Astrocyte (in vitro differentiated cells and primary cell): ENCODE data around the gene AGPAT3. TPM values are rescaled to one million over a fixed set of nuclear protein-coding genes. Genes with fewer than 3 reads are reported as not detected.

Experiments
- DNase-seq: peaks from one replicate; pipeline ENCODE4 v3.0.0-alpha.2; 2010; ENCODE audit warnings: low read depth
- FAIRE-seq: peaks from 2 replicates; lab custom pipeline; 2011; peaks lifted over from hg19 to GRCh38; lab: Jason Lieb, UNC
- H2AFZ ChIP-seq: 2 replicates; pipeline ENCODE4 v1.6.0; 2012; ENCODE audit warnings: low read depth, low read length, inconsistent platforms
- H3K27ac ChIP-seq: 2 replicates; pipeline ENCODE4 v1.5.1; 2011; ENCODE audit warnings: low read depth, low read length, inconsistent platforms
- H3K27me3 ChIP-seq: 2 replicates; pipeline ENCODE4 v1.6.0; 2011; ENCODE audit warnings: low read length, inconsistent platforms; ENCODE audit not compliant: insufficient read depth
- H3K36me3 ChIP-seq: 2 replicates; pipeline ENCODE4 v1.5.1; 2011; ENCODE audit warnings: low read length, inconsistent platforms; ENCODE audit not compliant: insufficient read depth
- H3K4me1 ChIP-seq: 2 replicates; pipeline ENCODE4 v1.5.1; 2011; ENCODE audit warnings: low read length, inconsistent platforms; ENCODE audit not compliant: insufficient read depth
- H3K4me2 ChIP-seq: 2 replicates; pipeline ENCODE4 v1.6.0; 2012; ENCODE audit warnings: low read length, inconsistent platforms
- H3K4me3 ChIP-seq: 2 replicates; pipeline ENCODE4 v1.5.1; 2011; ENCODE audit warnings: low read depth, mild to moderate bottlenecking, low read length, inconsistent platforms; ENCODE audit not compliant: insufficient read depth
- H3K79me2 ChIP-seq: 2 replicates; pipeline ENCODE4 v1.6.0; 2012; ENCODE audit warnings: mild to moderate bottlenecking, low read length, inconsistent platforms; ENCODE audit not compliant: insufficient read depth
- H3K9ac ChIP-seq: 2 replicates; pipeline ENCODE4 v1.6.0; 2012; ENCODE audit warnings: mild to moderate bottlenecking, low read length, inconsistent platforms
- H3K9me3 ChIP-seq: 2 replicates; pipeline ENCODE4 v1.5.1; 2012; ENCODE audit warnings: low read depth, mild to moderate bottlenecking, low read length, inconsistent platforms; ENCODE audit not compliant: insufficient read depth
- H4K20me1 ChIP-seq: 2 replicates; pipeline ENCODE4 v1.6.0; 2012; ENCODE audit warnings: low read length, inconsistent platforms; ENCODE audit not compliant: insufficient read depth
- H3K27ac Mint-ChIP-seq: one replicate; pipeline ENCODE4 v1.8.0; 2021; ENCODE audit warnings: mild to moderate bottlenecking, mixed read lengths; ENCODE audit not compliant: unreplicated experiment
- H3K27me3 Mint-ChIP-seq: one replicate; pipeline ENCODE4 v1.8.0; 2021; ENCODE audit warnings: low read depth, mixed read lengths; ENCODE audit not compliant: unreplicated experiment
- H3K36me3 Mint-ChIP-seq: one replicate; pipeline ENCODE4 v1.8.0; 2021; ENCODE audit warnings: low read depth, mixed read lengths; ENCODE audit not compliant: unreplicated experiment
- H3K4me1 Mint-ChIP-seq: one replicate; pipeline ENCODE4 v1.8.0; 2021; ENCODE audit warnings: low read depth, mixed read lengths; ENCODE audit not compliant: unreplicated experiment
- H3K4me3 Mint-ChIP-seq: one replicate; pipeline ENCODE4 v1.8.0; 2021; ENCODE audit warnings: mild to moderate bottlenecking, moderate library complexity, mixed read lengths; ENCODE audit not compliant: unreplicated experiment
- H3K9me3 Mint-ChIP-seq: one replicate; pipeline ENCODE4 v1.8.0; 2021; ENCODE audit warnings: mild to moderate bottlenecking, mixed read lengths; ENCODE audit not compliant: unreplicated experiment
- CTCF ChIP-seq: IDR thresholded peaks from 2 replicates; pipeline ENCODE4 v1.5.1; 2011; ENCODE audit warnings: low read depth, mild to moderate bottlenecking, inconsistent platforms, low read length, moderate library complexity; ENCODE audit not compliant: insufficient read depth
- EZH2 ChIP-seq: IDR thresholded peaks from 2 replicates; pipeline ENCODE4 v1.6.1; 2012; ENCODE audit warnings: mild to moderate bottlenecking, low read length, inconsistent platforms; ENCODE audit not compliant: insufficient read depth
- total RNA-seq: library from RNA; stranded (reverse); gene quantifications from 2 replicates; pipeline ENCODE4 v1.2.1, GENCODE V29; 2021

AGPAT3 gene
- total RNA-seq, 1 donor from 2014 or later = 34.7 TPM

DNA sequence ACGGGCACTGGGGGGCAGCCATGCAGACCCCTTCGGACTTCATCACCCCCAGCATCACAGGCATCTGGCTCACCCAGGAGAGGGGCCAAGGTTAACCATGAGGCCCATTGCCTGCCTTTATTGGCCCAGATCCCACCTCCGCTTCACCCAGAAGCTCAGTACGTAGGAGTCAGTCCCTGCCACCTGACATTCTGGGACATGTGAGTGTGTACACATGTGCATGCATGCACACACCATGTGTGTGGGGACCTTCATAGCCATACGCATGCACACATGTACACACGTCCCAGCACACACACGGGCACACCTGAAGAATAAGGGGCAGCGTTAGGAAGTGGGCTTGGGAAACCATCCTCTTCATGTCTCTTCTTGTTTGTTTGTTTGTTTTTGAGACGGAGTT lies 123.0 kb downstream of the AGPAT3 start:
- no peak for DNase-seq
- Mint-ChIP-seq H3K27ac (no peak overlapping the region), H3K4me1 (peaks cover 8% of the 10 kb centered on the region), H3K9me3 (peaks cover 2% of the 10 kb centered on the region), H3K36me3 (no peaks in the 10 kb centered on the region), H3K27me3 (peaks cover 8% of the 10 kb centered on the region), H3K4me3 (no peak overlapping the region)
- Histone ChIP-seq H3K4me1 (no peaks in the 10 kb centered on the region), H3K9me3 (no peaks in the 10 kb centered on the region), H3K27ac (no peak overlapping the region), H3K4me2 (no peak overlapping the region), H3K36me3 (no peaks in the 10 kb centered on the region), H2AFZ (no peak overlapping the region), H4K20me1 (no peaks in the 10 kb centered on the region), H3K27me3 (no peaks in the 10 kb centered on the region), H3K4me3 (no peak overlapping the region), H3K9ac (no peak overlapping the region), H3K79me2 (no peaks in the 10 kb centered on the region)
- no peak for FAIRE-seq
- TF ChIP-seq CTCF = no peak
- no peak for TF ChIP-seq EZH2

DNA sequence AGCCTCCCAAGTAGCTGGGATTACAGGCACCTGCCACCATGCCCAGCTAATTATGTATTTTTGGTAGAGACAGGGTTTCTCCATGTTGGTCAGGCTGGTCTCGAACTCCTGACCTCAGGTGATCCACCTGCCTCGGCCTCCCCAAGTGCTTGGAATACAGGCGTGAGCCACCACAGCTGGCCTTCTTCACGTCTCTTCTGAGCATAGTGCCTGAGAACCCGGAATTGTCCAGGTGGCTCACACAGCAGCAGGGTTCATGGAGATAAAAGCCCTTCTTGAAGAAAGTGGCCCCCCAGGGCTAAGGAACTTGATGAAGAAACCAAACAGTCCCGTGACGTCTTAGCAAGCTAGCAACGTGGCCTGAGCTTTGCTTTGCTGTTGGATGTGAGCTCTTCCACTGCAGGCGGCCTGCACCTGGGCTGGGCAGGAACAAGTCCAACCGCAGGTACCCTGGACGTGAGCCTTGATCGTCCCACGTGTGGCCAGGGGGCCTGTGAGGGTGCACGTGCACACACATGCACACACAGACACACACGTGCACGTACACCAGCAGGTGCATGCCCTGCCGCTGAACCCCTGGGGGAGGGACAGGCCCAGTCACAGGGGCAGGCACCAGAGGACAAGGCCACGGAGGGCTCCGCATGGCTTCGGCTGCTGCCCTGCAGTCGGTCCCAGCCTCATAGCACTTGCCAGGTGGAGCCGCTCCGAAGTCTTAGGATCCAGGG lies 123.6 kb downstream of the AGPAT3 start:
- no peak overlapping the region for H3K4me3 ChIP-seq
- H3K79me2 ChIP-seq = no peaks in the 10 kb centered on the region

More for the DNA sequence above, 123.6 kb downstream of the AGPAT3 start:
- no peaks in the 10 kb centered on the region for H3K36me3 Mint-ChIP-seq
- peaks cover 2% of the 10 kb centered on the region for H3K9me3 Mint-ChIP-seq
- no peaks in the 10 kb centered on the region for H3K27me3 ChIP-seq
- DNase-seq = no peak
- TF ChIP-seq EZH2 (no peak), CTCF (no peak)
- no peak overlapping the region for H3K4me3 Mint-ChIP-seq
- H3K27ac ChIP-seq = no peak overlapping the region
- no peaks in the 10 kb centered on the region for H3K4me1 ChIP-seq
- H3K9ac ChIP-seq = no peak overlapping the region
- H2AFZ ChIP-seq = no peak overlapping the region
- no peak overlapping the region for H3K4me2 ChIP-seq
- no peak for FAIRE-seq
- H3K4me1 Mint-ChIP-seq = peaks cover 8% of the 10 kb centered on the region
- H3K9me3 ChIP-seq = no peaks in the 10 kb centered on the region
- H4K20me1 ChIP-seq = no peaks in the 10 kb centered on the region
- H3K36me3 ChIP-seq = no peaks in the 10 kb centered on the region
- no peak overlapping the region for H3K27ac Mint-ChIP-seq
- peaks cover 8% of the 10 kb centered on the region for H3K27me3 Mint-ChIP-seq
